Suprapubic skin (tissue), 4 donors: ENCODE measurements around the gene LRMDA.

Experiments
- CTCF ChIP-seq, 2 donors: fragments of 200-600 bp in 1 of 2; fragments of 450-650 bp in 1 of 2; sonication (generic) in 1 of 2; IDR thresholded peaks; one replicate each; pipeline ENCODE4 v1.5.1; 2016 to 2019; ENCODE audit warnings: antibody characterized with exemption in 2 of 2, mild to moderate bottlenecking in 1 of 2, moderate library complexity in 1 of 2
- EP300 ChIP-seq: sonication (generic); formaldehyde crosslinking; IDR thresholded peaks from one replicate; pipeline ENCODE4 v1.6.1; 2017; ENCODE audit warnings: antibody characterized with exemption
- POLR2A ChIP-seq, 2 donors: fragments of 450-650 bp; IDR thresholded peaks; one replicate each; pipeline ENCODE4 v1.6.1; 2017; ENCODE audit warnings: antibody characterized with exemption in 2 of 2, mild to moderate bottlenecking in 2 of 2, moderate library complexity in 2 of 2
- POLR2AphosphoS5 ChIP-seq, 3 donors: sonication (generic); formaldehyde crosslinking; IDR thresholded peaks; one replicate each; pipeline ENCODE4 v1.6.1; 2017; ENCODE audit warnings: antibody characterized with exemption in 3 of 3

GRCh38 chr10:75602341-75602740 is 170.9 kb downstream of the LRMDA start:
- TF ChIP-seq POLR2A (IDR thresholded peaks at IDR 0.05) (no peak), CTCF (IDR thresholded peaks at IDR 0.05) (no peak), EP300 (no peak), POLR2AphosphoS5 (IDR thresholded peaks at IDR 0.05) (no peak)
